Liver (tissue), 9 donors: ENCODE results near the gene SRSF9. TPM values are rescaled to one million over a fixed set of nuclear protein-coding genes. Genes with fewer than 3 reads are reported as not detected.

Experiments
- DNase-seq: peaks from one replicate; pipeline ENCODE4 v3.0.0-alpha.2; 2017; ENCODE audit warnings: low spot score
- H3K27ac ChIP-seq, 2 donors: one replicate each; pipeline ENCODE4 v1.7.0; 2013; ENCODE audit warnings: inconsistent platforms in 2 of 2, low read length in 2 of 2, control low read depth in 1 of 2, low read depth in 1 of 2, mild to moderate bottlenecking in 1 of 2
- H3K27me3 ChIP-seq, 4 donors: one replicate each; pipeline versions ENCODE4 v1.6.1 to v1.7.0; 2013; ENCODE audit warnings: low read length in 3 of 4, inconsistent platforms in 1 of 4, mild to moderate bottlenecking in 1 of 4, moderate library complexity in 1 of 4; ENCODE audit not compliant: control insufficient read depth in 4 of 4, insufficient read depth in 4 of 4
- H3K36me3 ChIP-seq, 4 donors: one replicate each; pipeline versions ENCODE4 v1.6.1 to v1.7.0; 2013; ENCODE audit warnings: low read length in 3 of 4, mild to moderate bottlenecking in 3 of 4, low read depth in 1 of 4, moderate library complexity in 1 of 4; ENCODE audit not compliant: control insufficient read depth in 4 of 4, insufficient read depth in 3 of 4
- H3K4me1 ChIP-seq, 4 donors: one replicate each; pipeline versions ENCODE4 v1.6.1 to v1.7.0; 2013; ENCODE audit warnings: low read length in 3 of 4, mild to moderate bottlenecking in 3 of 4, moderate library complexity in 1 of 4; ENCODE audit not compliant: control insufficient read depth in 4 of 4, insufficient read depth in 4 of 4
- H3K4me3 ChIP-seq, 3 donors: one replicate each; pipeline versions ENCODE4 v1.6.1 to v1.7.0; 2013; ENCODE audit warnings: low read length in 3 of 3, control low read depth in 1 of 3, low read depth in 1 of 3, mild to moderate bottlenecking in 1 of 3
- H3K9ac ChIP-seq, 2 donors: one replicate each; pipeline ENCODE4 v1.7.0; 2013; ENCODE audit warnings: low read length in 2 of 2, mild to moderate bottlenecking in 2 of 2, moderate library complexity in 2 of 2, control low read depth in 1 of 2, low read depth in 1 of 2
- H3K9me3 ChIP-seq, 4 donors: one replicate each; pipeline versions ENCODE4 v1.6.1 to v1.7.0; 2013; ENCODE audit warnings: low read length in 3 of 4; ENCODE audit not compliant: control insufficient read depth in 4 of 4
- ATF3 ChIP-seq: IDR thresholded peaks from 2 replicates; pipeline ENCODE4 v1.6.1; 2016; ENCODE audit warnings: antibody characterized with exemption
- CTCF ChIP-seq: fragments of 150-350 bp; IDR thresholded peaks from 2 replicates; pipeline ENCODE4 v1.5.1; 2017; ENCODE audit warnings: improper control_type of control experiment, low read depth, low read length; ENCODE audit not compliant: missing input control
- EGR1 ChIP-seq, 2 donors: IDR thresholded peaks; 2 replicates each; pipeline ENCODE4 v1.6.1; 2016 to 2018; ENCODE audit warnings: antibody characterized with exemption in 2 of 2, low read depth in 2 of 2
- FOXA1 ChIP-seq: IDR thresholded peaks from 2 replicates; pipeline ENCODE4 v1.6.1; 2016; ENCODE audit warnings: antibody characterized with exemption
- FOXA2 ChIP-seq: IDR thresholded peaks from 2 replicates; pipeline ENCODE4 v1.6.1; 2016; ENCODE audit warnings: antibody characterized with exemption
- GABPA ChIP-seq, 2 donors: IDR thresholded peaks in 1 of 2; conservative IDR thresholded peaks in 1 of 2; 2 replicates each; pipeline ENCODE4 v1.6.1; 2016; ENCODE audit warnings: antibody characterized with exemption in 2 of 2, mild to moderate bottlenecking in 1 of 2, moderate library complexity in 1 of 2
- HNF4A ChIP-seq, 2 donors: conservative IDR thresholded peaks; 2 replicates each; pipeline ENCODE4 v1.6.1; 2016; ENCODE audit warnings: antibody characterized with exemption in 2 of 2, mild to moderate bottlenecking in 2 of 2
- HNF4G ChIP-seq: IDR thresholded peaks from 2 replicates; pipeline ENCODE4 v1.6.1; 2016; ENCODE audit warnings: antibody characterized with exemption
- JUND ChIP-seq, 2 donors: IDR thresholded peaks; 2 replicates each; pipeline ENCODE4 v1.6.1; 2016; ENCODE audit warnings: antibody characterized with exemption in 2 of 2
- MAX ChIP-seq: IDR thresholded peaks from 2 replicates; pipeline ENCODE4 v1.6.1; 2016; ENCODE audit warnings: antibody characterized with exemption
- NR2F2 ChIP-seq: IDR thresholded peaks from 2 replicates; pipeline ENCODE4 v1.6.1; 2016; ENCODE audit warnings: antibody characterized with exemption
- RAD21 ChIP-seq, 2 donors: IDR thresholded peaks; 2 replicates each; pipeline ENCODE4 v1.6.1; 2016; ENCODE audit warnings: antibody characterized with exemption in 2 of 2, mild to moderate bottlenecking in 2 of 2
- REST ChIP-seq: IDR thresholded peaks from 2 replicates; pipeline ENCODE4 v1.6.1; 2016; ENCODE audit warnings: antibody characterized with exemption, mild to moderate bottlenecking
- RXRA ChIP-seq, 2 donors: IDR thresholded peaks; 2 replicates each; pipeline ENCODE4 v1.6.1; 2017 to 2018; ENCODE audit warnings: antibody characterized with exemption in 2 of 2, mild to moderate bottlenecking in 1 of 2
- SP1 ChIP-seq: IDR thresholded peaks from 2 replicates; pipeline ENCODE4 v1.6.1; 2018; ENCODE audit warnings: antibody characterized with exemption, mild to moderate bottlenecking
- TAF1 ChIP-seq: conservative IDR thresholded peaks from 2 replicates; pipeline ENCODE4 v1.6.1; 2016; ENCODE audit warnings: antibody characterized with exemption, mild to moderate bottlenecking
- YY1 ChIP-seq: IDR thresholded peaks from 2 replicates; pipeline ENCODE4 v1.6.1; 2016; ENCODE audit warnings: antibody characterized with exemption, mild to moderate bottlenecking
- ZBTB33 ChIP-seq: IDR thresholded peaks from 2 replicates; pipeline ENCODE4 v1.6.1; 2016; ENCODE audit warnings: antibody characterized with exemption
- WGBS: extraction: QIAGEN DNeasy Blood & Tissue Kit; methylation state at CpG from one replicate; pipeline ENCODE4 v1.1.7; 2013; 5-methylcytosine and 5-hydroxymethylcytosine counted together
- polyA plus RNA-seq, 2 donors: library from polyadenylated mRNA; stranded (reverse) in 1 of 2; unstranded in 1 of 2; fragments of 200-250 nt in 1 of 2; fragments of >200 nt in 1 of 2; fragmentation: Nextera tagmentation in 1 of 2; extraction: Ambion mirVana in 1 of 2; gene quantifications; one replicate each; pipeline versions ENCODE4 v1.2.1 to v1.2.3, GENCODE V29; 2013 to 2015
- total RNA-seq, 2 donors: library from RNA; depleted of rRNA; stranded (reverse); fragments of >200 nt; gene quantifications; one replicate each; pipeline ENCODE4 v1.2.3, GENCODE V29; 2014
- donor health status: healthy.
- donor health status: healthy.
- donor health status: healthy.
- donor health status: healthy.
- donor health status: healthy.

SRSF9 gene
- total and polyA plus RNA-seq, 4 donors: 45.3 to 98.5 (median 73.3) TPM

- H3K9ac ChIP-seq: no peak overlapping the region
- no peaks in the 10 kb centered on the region for H3K9me3 ChIP-seq
- no peak for TF ChIP-seq ATF3
- no peak for TF ChIP-seq CTCF
- TF ChIP-seq RAD21 (IDR thresholded peaks at IDR 0.05): no peak
- no peak for TF ChIP-seq YY1
- TF ChIP-seq TAF1: no peak
- TF ChIP-seq RXRA (IDR thresholded peaks at IDR 0.05): no peak
- no peak for TF ChIP-seq HNF4G
- no peak for TF ChIP-seq ZBTB33
- no peak for TF ChIP-seq NR2F2
- no peak for TF ChIP-seq FOXA1
- no peak overlapping the region for H3K27ac ChIP-seq
- no peaks in the 10 kb centered on the region for H3K36me3 ChIP-seq
- H3K4me3 ChIP-seq: no peak overlapping the region
- 98% methylated on average over 1 of the region's 1 CpG for WGBS
- no peaks in the 10 kb centered on the region for H3K4me1 ChIP-seq
- no peaks in the 10 kb centered on the region for H3K27me3 ChIP-seq
- no peak for DNase-seq
Observed at GRCh38 chr12:120479458-120479857, 9.9 kb upstream of the SRSF9 start.

- Histone ChIP-seq H3K4me1 (no peaks in the 10 kb centered on the region), H3K27ac (no peak overlapping the region), H3K9ac (no peak overlapping the region), H3K36me3 (no peaks in the 10 kb centered on the region), H3K4me3 (no peak overlapping the region), H3K27me3 (no peaks in the 10 kb centered on the region), H3K9me3 (no peaks in the 10 kb centered on the region)
- TF ChIP-seq GABPA (IDR thresholded peaks at IDR 0.05 in 1 of 2, conservative IDR thresholded peaks at IDR 0.05 in 1 of 2): no peak
- TF ChIP-seq JUND (IDR thresholded peaks at IDR 0.05): no peak
- no peak for TF ChIP-seq MAX
- TF ChIP-seq NR2F2: no peak
- TF ChIP-seq RAD21 (IDR thresholded peaks at IDR 0.05): no peak
- TF ChIP-seq SP1: no peak
- no peak for TF ChIP-seq ATF3
- no peak for TF ChIP-seq RXRA (IDR thresholded peaks at IDR 0.05)
- TF ChIP-seq FOXA2: no peak
- TF ChIP-seq YY1: no peak
- TF ChIP-seq ZBTB33: no peak
- TF ChIP-seq HNF4G: no peak
- TF ChIP-seq EGR1 (IDR thresholded peaks at IDR 0.05; ENCODE audit: low read depth in 2 of 2): no peak
- TF ChIP-seq FOXA1: no peak
- TF ChIP-seq HNF4A (conservative IDR thresholded peaks at IDR 0.05): no peak
- no peak for TF ChIP-seq TAF1
- TF ChIP-seq REST: no peak
- no peak for TF ChIP-seq CTCF
- 99% methylated on average over 1 of the region's 1 CpG for WGBS
- no peak for DNase-seq
Observed at GRCh38 chr12:120475643-120476042, 6.1 kb upstream of the SRSF9 start.
